IMR-90 (cell line): ENCODE measurements around the gene CTSH. TPM values are rescaled to one million over a fixed set of nuclear protein-coding genes. Genes with fewer than 3 reads are reported as not detected.
A peak's percentile ranks its signal among the peaks of the same experiment; 100 is the strongest.

ENCODE experiments used
- ATAC-seq: fragments of 200-7000 bp; cut with Tn5 transposase; 2 replicates; pipeline ENCODE4 v1.9.1; 2020; ENCODE audit warnings: low read depth, mild to moderate bottlenecking, moderate library complexity
- BruUV-seq: library from RNA; stranded (reverse); fragments of 400-500 nt; replicated peaks from 2 replicates; lab custom pipeline; 2021; lab: Mats Ljungman, UMichigan
- CTCF ChIA-PET: fragments of 300-600 bp; formaldehyde crosslinking; extraction: SDS; loops from one replicate; lab custom pipeline; 2021; ENCODE audit warnings: antibody characterized with exemption; lab: Yijun Ruan, JAX
- POLR2A ChIA-PET: fragments of 300-600 bp; sonication (Branson Sonifier 250); formaldehyde crosslinking; loops from one replicate; lab custom pipeline; 2022; ENCODE audit warnings: antibody characterized with exemption; ENCODE audit not compliant: unreplicated experiment; lab: Charles Lee
- DNase-seq: peaks from one replicate; pipeline ENCODE4 v3.0.0; 2013
- H2AFZ ChIP-seq: replicated peaks from 2 replicates; pipeline ENCODE3; 2013; ENCODE audit warnings: low read length, mild to moderate bottlenecking; ENCODE audit not compliant: poor library complexity
- H2AK5ac ChIP-seq: 2 replicates; pipeline ENCODE4 v1.6.1; 2013; ENCODE audit warnings: low read depth, low read length, inconsistent platforms
- H2AK9ac ChIP-seq: replicated peaks from 2 replicates; pipeline ENCODE3; 2013; ENCODE audit warnings: mild to moderate bottlenecking, low read depth, low read length, moderate library complexity; ENCODE audit not compliant: poor library complexity
- H2BK120ac ChIP-seq: 2 replicates; pipeline ENCODE4 v1.6.1; 2013; ENCODE audit warnings: low read depth, low read length, inconsistent platforms
- H2BK15ac ChIP-seq: 3 replicates; pipeline ENCODE4 v1.6.1; 2013; ENCODE audit warnings: low read depth, low read length, inconsistent platforms
- H2BK20ac ChIP-seq: 2 replicates; pipeline ENCODE4 v1.6.1; 2013; ENCODE audit warnings: low read depth, mild to moderate bottlenecking, inconsistent platforms, low read length, moderate library complexity
- H2BK5ac ChIP-seq: 2 replicates; pipeline ENCODE4 v1.6.1; 2013; ENCODE audit warnings: mild to moderate bottlenecking, low read depth, low read length, inconsistent platforms; ENCODE audit not compliant: poor library complexity, severe bottlenecking
- H3K14ac ChIP-seq: replicated peaks from 2 replicates; pipeline ENCODE4 v1.6.1; 2013; ENCODE audit warnings: low read depth, low read length, inconsistent platforms
- H3K18ac ChIP-seq: 2 replicates; pipeline ENCODE4 v1.6.1; 2013; ENCODE audit warnings: low read depth, low read length, control low read depth
- H3K23ac ChIP-seq: 2 replicates; pipeline ENCODE4 v1.6.1; 2013; ENCODE audit warnings: low read depth, low read length, inconsistent platforms
- H3K27ac ChIP-seq: 2 replicates; pipeline ENCODE4 v1.5.1; 2013; ENCODE audit warnings: mild to moderate bottlenecking, control low read depth, low read length; ENCODE audit not compliant: insufficient read depth
- H3K27me3 ChIP-seq: 2 replicates; pipeline ENCODE4 v1.6.1; 2013; ENCODE audit warnings: low read length; ENCODE audit not compliant: control insufficient read depth, insufficient read depth
- H3K36me3 ChIP-seq: 2 replicates; pipeline ENCODE4 v1.6.1; 2013; ENCODE audit warnings: low read length, mixed read lengths; ENCODE audit not compliant: control insufficient read depth, insufficient read depth
- H3K4ac ChIP-seq: 2 replicates; pipeline ENCODE4 v1.6.1; 2013; ENCODE audit warnings: low read depth, low read length, inconsistent platforms
- H3K4me1 ChIP-seq: 2 replicates; pipeline ENCODE4 v1.6.1; 2013; ENCODE audit warnings: low read length, mixed read lengths; ENCODE audit not compliant: control insufficient read depth, insufficient read depth
- H3K4me2 ChIP-seq: 2 replicates; pipeline ENCODE4 v1.6.1; 2013; ENCODE audit warnings: low read depth, mild to moderate bottlenecking, control low read depth, low read length, moderate library complexity
- H3K4me3 ChIP-seq: 2 replicates; pipeline ENCODE4 v1.5.1; 2013; ENCODE audit warnings: low read depth, mild to moderate bottlenecking, control low read depth, low read length, moderate library complexity; ENCODE audit not compliant: insufficient read depth
- H3K56ac ChIP-seq: 2 replicates; pipeline ENCODE4 v1.6.1; 2013; ENCODE audit warnings: low read length, inconsistent platforms; ENCODE audit not compliant: insufficient read depth; ENCODE audit errors: extremely low read depth
- H3K79me1 ChIP-seq, 2 experiments: 2 replicates each; pipeline ENCODE4 v1.6.1; 2013; ENCODE audit warnings: low read length in 2 of 2, inconsistent platforms in 1 of 2, low read depth in 1 of 2
- H3K9ac ChIP-seq: 2 replicates; pipeline ENCODE4 v1.6.1; 2013; ENCODE audit warnings: low read depth, low read length, control low read depth
- H3K9me1 ChIP-seq: 2 replicates; pipeline ENCODE4 v1.6.1; 2013; ENCODE audit warnings: low read length, inconsistent platforms; ENCODE audit not compliant: insufficient read depth
- H3K9me3 ChIP-seq: 2 replicates; pipeline ENCODE4 v1.6.1; 2013; ENCODE audit warnings: low read length; ENCODE audit not compliant: control insufficient read depth, insufficient read depth
- H4K20me1 ChIP-seq: 2 replicates; pipeline ENCODE4 v1.6.1; 2013; ENCODE audit warnings: low read length, inconsistent platforms; ENCODE audit not compliant: insufficient read depth
- H4K5ac ChIP-seq: 2 replicates; pipeline ENCODE4 v1.6.1; 2013; ENCODE audit warnings: mild to moderate bottlenecking, low read depth, low read length, control low read depth
- H4K8ac ChIP-seq, 2 experiments: 2 replicates each; pipeline ENCODE4 v1.6.1; 2013; ENCODE audit warnings: low read depth in 2 of 2, low read length in 2 of 2, control low read depth in 1 of 2, inconsistent platforms in 1 of 2
- H4K91ac ChIP-seq: 2 replicates; pipeline ENCODE4 v1.6.1; 2013; ENCODE audit warnings: low read depth, low read length, inconsistent platforms; ENCODE audit not compliant: insufficient read depth
- CHD1 ChIP-seq: IDR thresholded peaks from 2 replicates; pipeline ENCODE4 v1.6.1; 2012; ENCODE audit warnings: low read depth, low read length, improper control_type of control experiment
- MAZ ChIP-seq: IDR thresholded peaks from 2 replicates; pipeline ENCODE4 v1.6.1; 2012; ENCODE audit warnings: low read depth, mild to moderate bottlenecking, low read length, improper control_type of control experiment, moderate library complexity, borderline replicate concordance
- MXI1 ChIP-seq: IDR thresholded peaks from 2 replicates; pipeline ENCODE4 v1.6.1; 2012; ENCODE audit warnings: low read depth, mild to moderate bottlenecking, low read length, moderate library complexity, borderline replicate concordance
- POLR2A ChIP-seq: IDR thresholded peaks from 2 replicates; pipeline ENCODE4 v1.6.1; 2012; ENCODE audit warnings: mild to moderate bottlenecking, low read depth, low read length
- SMC3 ChIP-seq: fragments of 150-350 bp; IDR thresholded peaks from 2 replicates; pipeline ENCODE4 v1.6.1; 2016; ENCODE audit warnings: low read depth, mild to moderate bottlenecking, antibody characterized with exemption, low read length, moderate library complexity
- USF2 ChIP-seq: fragments of 150-350 bp; IDR thresholded peaks from 2 replicates; pipeline ENCODE4 v1.6.1; 2017; ENCODE audit warnings: mild to moderate bottlenecking, antibody characterized with exemption, low read length, low read depth
- WGBS, 2 experiments: methylation state at CpG; one replicate each; pipeline versions ENCODE4 v1.1.5 to v1.1.7; 2013; ENCODE audit warnings: missing lambda C conversion rate in 2 of 2; ENCODE audit not compliant: insufficient read length in 1 of 2; ENCODE audit errors: extremely low coverage in 2 of 2; 5-methylcytosine and 5-hydroxymethylcytosine counted together
- dilution Hi-C: fragments of 300-500 bp; cut with HindIII; formaldehyde crosslinking; loops from one replicate; pipeline ENCODE4 v1.14.3; 2018; ENCODE audit warnings: low sequenced_read_pairs; ENCODE audit not compliant: unreplicated experiment
- in situ Hi-C: fragments of 300-500 bp; cut with MboI; formaldehyde crosslinking; loops from 3 replicates; pipeline ENCODE4 v1.14.3; 2019; ENCODE audit warnings: low sequenced_read_pairs, inconsistent platforms, mixed read lengths
- intact Hi-C: fragments of 100-400 bp; cut with micrococcal nuclease; formaldehyde crosslinking; loops from 2 replicates; pipeline ENCODE4 v1.10.0; 2022
- polyA plus RNA-seq, 3 experiments: library from polyadenylated mRNA; depleted of rRNA; stranded (reverse); fragments of >200 nt; gene quantifications; 2 replicates each; pipeline ENCODE4 v1.2.3, GENCODE V29; 2012; ENCODE audit warnings: low replicate concordance in 1 of 3
- total RNA-seq: library from RNA; depleted of rRNA; stranded (reverse); fragments of >200 nt; gene quantifications from 2 replicates; pipeline ENCODE4 v1.2.3, GENCODE V29; 2012
- TF ChIP-seq, protein P1 (sequence below): fragments of 150-350 bp; IDR thresholded peaks from 2 replicates; pipeline ENCODE4 v1.6.1; 2016; ENCODE audit warnings: low read depth, mild to moderate bottlenecking, low read length, moderate library complexity, borderline replicate concordance
- TF ChIP-seq, protein P2 (sequence below): conservative IDR thresholded peaks from 2 replicates; pipeline ENCODE4 v1.5.1; 2012; ENCODE audit warnings: mild to moderate bottlenecking, low read depth, low read length, improper control_type of control experiment

The CTSH gene
- total and polyA plus RNA-seq, 2 of the 4 experiments (the other 2 are of a cell fraction) = 11.7 to 13.9 TPM

- H3K4me3 ChIP-seq = peak within 1 kb of the TSS; percentile 67
- WGBS, 2 experiments = no CpG with 5 or more reads among the region's 52 CpGs
- H4K91ac ChIP-seq = peak within 1 kb of the TSS; percentile 100
- H3K27me3 ChIP-seq = no peaks in the 10 kb centered on the region
- peak within 1 kb of the TSS; percentile 83; the same call in 2 of the 3 replicates for H2BK15ac ChIP-seq
- H3K9ac ChIP-seq = peak within 1 kb of the TSS; percentile 98
- DNase-seq = peak; percentile 95
- ChIA-PET CTCF (interaction anchor here (0.7 to 1.0 kb wide), 2 partner anchors 13 to 64 kb away, joined by 4 to 6 read pairs; no protein-coding TSS in a partner anchor), POLR2A (interaction anchor here (0.6 kb wide), 1 partner anchor 308 kb away, joined by 7 read pairs; no protein-coding TSS in a partner anchor)
- H3K27ac ChIP-seq = peak within 1 kb of the TSS; percentile 94
- peak within 1 kb of the TSS; percentile 100 for H3K56ac ChIP-seq
- intact Hi-C loops (loop anchor here (5.0 kb wide), 1 partner anchor 120 kb away; no protein-coding TSS in a partner anchor), dilution Hi-C loops (no loop called here), in situ Hi-C loops (no loop called here)
- H4K20me1 ChIP-seq = peaks cover 39% of the 10 kb centered on the region
- H2BK120ac ChIP-seq = peak within 1 kb of the TSS; percentile 83
- H2BK5ac ChIP-seq = peak within 1 kb of the TSS; percentile 93
- H3K79me1 ChIP-seq = peaks cover 3 to 16% of the 10 kb centered on the region in 2 experiments; a peak in 2 of 4 replicates
- peak within 1 kb of the TSS; percentile 99 to 100 for H4K8ac ChIP-seq
- peak; percentile 90 for ATAC-seq
- H2AK9ac ChIP-seq = peak within 1 kb of the TSS; percentile 100
- H3K4ac ChIP-seq = peak within 1 kb of the TSS; percentile 100
- H3K9me1 ChIP-seq = no peaks in the 10 kb centered on the region
- peak within 1 kb of the TSS; percentile 100 for H2AK5ac ChIP-seq
- peak within 1 kb of the TSS; percentile 100 for H3K14ac ChIP-seq
- H2BK20ac ChIP-seq = peak within 1 kb of the TSS; percentile 47
- H4K5ac ChIP-seq = peak within 1 kb of the TSS; percentile 99
- H3K36me3 ChIP-seq = no peaks in the 10 kb centered on the region
- H3K18ac ChIP-seq = peak within 1 kb of the TSS; percentile 81
- no peak for TF ChIP-seq CHD1
- TF ChIP-seq SMC3 = no peak
- TF ChIP-seq POLR2A = no peak
- TF ChIP-seq USF2 = peak; percentile 38; the same call in 1 of the 2 replicates
- TF ChIP-seq MAZ = peak; percentile 85
- TF ChIP-seq, protein P1, sequence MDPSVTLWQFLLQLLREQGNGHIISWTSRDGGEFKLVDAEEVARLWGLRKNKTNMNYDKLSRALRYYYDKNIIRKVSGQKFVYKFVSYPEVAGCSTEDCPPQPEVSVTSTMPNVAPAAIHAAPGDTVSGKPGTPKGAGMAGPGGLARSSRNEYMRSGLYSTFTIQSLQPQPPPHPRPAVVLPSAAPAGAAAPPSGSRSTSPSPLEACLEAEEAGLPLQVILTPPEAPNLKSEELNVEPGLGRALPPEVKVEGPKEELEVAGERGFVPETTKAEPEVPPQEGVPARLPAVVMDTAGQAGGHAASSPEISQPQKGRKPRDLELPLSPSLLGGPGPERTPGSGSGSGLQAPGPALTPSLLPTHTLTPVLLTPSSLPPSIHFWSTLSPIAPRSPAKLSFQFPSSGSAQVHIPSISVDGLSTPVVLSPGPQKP = no peak
- TF ChIP-seq, protein P2, sequence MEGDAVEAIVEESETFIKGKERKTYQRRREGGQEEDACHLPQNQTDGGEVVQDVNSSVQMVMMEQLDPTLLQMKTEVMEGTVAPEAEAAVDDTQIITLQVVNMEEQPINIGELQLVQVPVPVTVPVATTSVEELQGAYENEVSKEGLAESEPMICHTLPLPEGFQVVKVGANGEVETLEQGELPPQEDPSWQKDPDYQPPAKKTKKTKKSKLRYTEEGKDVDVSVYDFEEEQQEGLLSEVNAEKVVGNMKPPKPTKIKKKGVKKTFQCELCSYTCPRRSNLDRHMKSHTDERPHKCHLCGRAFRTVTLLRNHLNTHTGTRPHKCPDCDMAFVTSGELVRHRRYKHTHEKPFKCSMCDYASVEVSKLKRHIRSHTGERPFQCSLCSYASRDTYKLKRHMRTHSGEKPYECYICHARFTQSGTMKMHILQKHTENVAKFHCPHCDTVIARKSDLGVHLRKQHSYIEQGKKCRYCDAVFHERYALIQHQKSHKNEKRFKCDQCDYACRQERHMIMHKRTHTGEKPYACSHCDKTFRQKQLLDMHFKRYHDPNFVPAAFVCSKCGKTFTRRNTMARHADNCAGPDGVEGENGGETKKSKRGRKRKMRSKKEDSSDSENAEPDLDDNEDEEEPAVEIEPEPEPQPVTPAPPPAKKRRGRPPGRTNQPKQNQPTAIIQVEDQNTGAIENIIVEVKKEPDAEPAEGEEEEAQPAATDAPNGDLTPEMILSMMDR = no peak
- TF ChIP-seq MXI1 = peak; percentile 10; the same call in 1 of the 2 replicates
- peaks cover 2% of the 10 kb centered on the region; the same call in 1 of the 2 replicates for H3K4me1 ChIP-seq
- peak within 1 kb of the TSS; percentile 90 for H2AFZ ChIP-seq
- H3K4me2 ChIP-seq = peak within 1 kb of the TSS; percentile 96
- H3K23ac ChIP-seq = peak within 1 kb of the TSS; percentile 100
- no peaks in the 10 kb centered on the region for H3K9me3 ChIP-seq
- no TSS peak for BruUV-seq
Observed at GRCh38 chr15:78872155-78872971, 72.5 kb downstream of the CTSH start, which contains the start of gene MORF4L1. Gene MORF4L1 (plus strand): TSS chr15:78872890. CDS start chr15:78873018, 128 bp downstream.
